Esophagus muscularis mucosa (tissue), 3 donors: ENCODE data around the gene ALDOA.

Source experiments
- POLR2A ChIP-seq: fragments of 450-650 bp; IDR thresholded peaks from one replicate; pipeline ENCODE4 v1.6.1; 2017; ENCODE audit warnings: antibody characterized with exemption, moderate library complexity, mild to moderate bottlenecking, low read depth
- POLR2AphosphoS5 ChIP-seq, 2 donors: sonication (generic); formaldehyde crosslinking; IDR thresholded peaks; one replicate each; pipeline ENCODE4 v1.6.1; 2017; ENCODE audit warnings: antibody characterized with exemption in 2 of 2
- TF ChIP-seq, protein P1 (sequence below), 3 experiments: fragments of 200-600 bp in 2 of 3; fragments of 450-650 bp in 1 of 3; sonication (generic) in 2 of 3; IDR thresholded peaks; one replicate each; pipeline ENCODE4 v1.5.1; 2017 to 2019; ENCODE audit warnings: antibody characterized with exemption in 3 of 3, mild to moderate bottlenecking in 2 of 3, moderate library complexity in 1 of 3

DNA sequence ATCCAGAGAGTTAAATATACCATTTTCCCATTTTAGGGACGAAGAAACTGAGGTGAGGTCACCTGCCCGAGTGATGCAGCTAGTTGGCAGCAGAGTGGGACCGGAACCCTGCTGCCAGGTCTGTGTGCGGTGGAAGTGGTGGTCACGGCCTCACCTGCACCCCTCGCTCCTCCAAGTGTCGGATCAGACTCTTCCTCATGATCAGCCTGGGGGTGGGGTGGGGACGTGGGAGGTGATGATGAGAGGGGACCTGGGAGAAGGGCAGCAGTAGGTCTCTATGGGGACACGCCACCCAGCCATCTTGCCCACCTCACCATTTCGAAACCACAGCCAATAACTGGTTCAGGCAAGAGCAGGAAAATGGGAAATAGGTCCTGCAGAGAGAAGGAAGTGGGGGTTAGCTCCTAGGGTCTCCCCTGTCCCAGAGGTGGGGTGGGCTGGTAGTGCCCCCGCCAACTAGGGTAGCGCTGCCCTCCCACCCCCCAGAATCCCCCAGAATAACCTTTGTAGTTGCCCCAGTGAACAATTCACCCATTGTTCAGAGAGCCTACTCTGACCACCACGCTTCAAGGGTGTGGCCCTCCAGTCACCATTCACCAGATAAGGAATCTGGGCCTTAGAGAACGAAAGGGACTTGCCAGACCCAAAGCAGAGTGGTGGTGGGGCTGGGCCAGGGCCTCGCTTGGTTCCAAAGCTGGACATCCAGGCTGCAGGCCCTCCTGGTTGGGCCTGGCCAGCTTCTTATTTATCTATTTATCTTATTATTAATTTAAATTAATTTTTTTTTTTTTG is 42.7 kb downstream of the ALDOA start:
- TF ChIP-seq, protein P1, sequence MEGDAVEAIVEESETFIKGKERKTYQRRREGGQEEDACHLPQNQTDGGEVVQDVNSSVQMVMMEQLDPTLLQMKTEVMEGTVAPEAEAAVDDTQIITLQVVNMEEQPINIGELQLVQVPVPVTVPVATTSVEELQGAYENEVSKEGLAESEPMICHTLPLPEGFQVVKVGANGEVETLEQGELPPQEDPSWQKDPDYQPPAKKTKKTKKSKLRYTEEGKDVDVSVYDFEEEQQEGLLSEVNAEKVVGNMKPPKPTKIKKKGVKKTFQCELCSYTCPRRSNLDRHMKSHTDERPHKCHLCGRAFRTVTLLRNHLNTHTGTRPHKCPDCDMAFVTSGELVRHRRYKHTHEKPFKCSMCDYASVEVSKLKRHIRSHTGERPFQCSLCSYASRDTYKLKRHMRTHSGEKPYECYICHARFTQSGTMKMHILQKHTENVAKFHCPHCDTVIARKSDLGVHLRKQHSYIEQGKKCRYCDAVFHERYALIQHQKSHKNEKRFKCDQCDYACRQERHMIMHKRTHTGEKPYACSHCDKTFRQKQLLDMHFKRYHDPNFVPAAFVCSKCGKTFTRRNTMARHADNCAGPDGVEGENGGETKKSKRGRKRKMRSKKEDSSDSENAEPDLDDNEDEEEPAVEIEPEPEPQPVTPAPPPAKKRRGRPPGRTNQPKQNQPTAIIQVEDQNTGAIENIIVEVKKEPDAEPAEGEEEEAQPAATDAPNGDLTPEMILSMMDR (IDR thresholded peaks at IDR 0.05) = no peak
- TF ChIP-seq POLR2A (no peak), POLR2AphosphoS5 (IDR thresholded peaks at IDR 0.05) (no peak)
